HUES48 (cell line): ENCODE measurements around the gene TMEM271.
"Not testable (repeated sequence)": the region's sequence is repeated elsewhere in the genome, so short reads cannot be mapped to it uniquely, and the experiment has no call there.

ENCODE experiments used
- H3K27ac ChIP-seq: one replicate; pipeline ENCODE4 v1.7.0; 2013; ENCODE audit warnings: low read depth, low read length, inconsistent platforms
- H3K27me3 ChIP-seq: 2 replicates; pipeline ENCODE4 v1.6.1; 2013; ENCODE audit warnings: mild to moderate bottlenecking, low read length; ENCODE audit not compliant: control insufficient read depth, insufficient read depth
- H3K36me3 ChIP-seq: 2 replicates; pipeline ENCODE4 v1.6.1; 2013; ENCODE audit warnings: low read length; ENCODE audit not compliant: control insufficient read depth, insufficient read depth
- H3K4me1 ChIP-seq: 2 replicates; pipeline ENCODE4 v1.6.1; 2013; ENCODE audit warnings: mild to moderate bottlenecking, low read length; ENCODE audit not compliant: control insufficient read depth, insufficient read depth
- H3K4me3 ChIP-seq: 2 replicates; pipeline ENCODE4 v1.5.1; 2013; ENCODE audit warnings: mild to moderate bottlenecking, low read depth, low read length
- H3K9ac ChIP-seq: 2 replicates; pipeline ENCODE4 v1.6.1; 2013; ENCODE audit warnings: mild to moderate bottlenecking, low read depth, low read length, moderate library complexity
- H3K9me3 ChIP-seq: 2 replicates; pipeline ENCODE4 v1.6.1; 2013; ENCODE audit warnings: low read length; ENCODE audit not compliant: control insufficient read depth, insufficient read depth

The TMEM271 gene

DNA sequence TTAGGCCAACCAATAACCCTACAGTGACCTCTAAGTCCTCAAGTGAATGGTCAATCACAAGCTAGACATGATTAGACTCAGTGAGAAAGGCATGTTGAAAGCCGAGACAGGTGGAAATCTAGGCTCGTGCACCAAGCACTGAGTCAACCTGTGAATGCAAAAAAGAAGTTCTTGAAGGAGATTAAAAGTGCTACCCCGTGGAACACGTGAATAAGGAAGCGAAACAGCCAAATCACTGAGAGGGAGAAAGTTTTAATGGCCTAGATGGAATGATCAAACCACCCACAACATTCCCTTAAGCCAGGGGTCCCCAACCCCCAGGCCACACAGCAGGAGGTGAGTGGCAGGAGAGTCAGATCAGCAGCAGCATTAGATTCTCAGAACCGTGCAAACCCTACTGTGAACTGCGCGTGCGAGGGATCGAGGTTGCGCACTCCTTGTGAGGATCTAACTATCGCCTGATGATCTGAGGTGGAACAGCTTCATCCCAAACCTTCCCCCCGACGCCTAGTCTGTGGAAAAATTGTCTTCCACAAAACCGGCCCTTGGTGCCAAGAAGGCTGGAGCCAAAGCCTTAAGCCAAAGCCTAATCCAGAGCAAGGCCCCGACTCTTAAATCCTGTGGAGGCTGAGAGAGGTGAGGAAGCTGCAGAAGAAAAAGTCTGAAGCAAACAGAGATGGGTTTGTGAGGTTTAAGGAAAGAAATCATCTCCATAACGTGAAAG lies 29.8 kb upstream of the TMEM271 start:
- no peak overlapping the region for H3K27ac ChIP-seq
- no peaks in the 10 kb centered on the region for H3K9me3 ChIP-seq

DNA sequence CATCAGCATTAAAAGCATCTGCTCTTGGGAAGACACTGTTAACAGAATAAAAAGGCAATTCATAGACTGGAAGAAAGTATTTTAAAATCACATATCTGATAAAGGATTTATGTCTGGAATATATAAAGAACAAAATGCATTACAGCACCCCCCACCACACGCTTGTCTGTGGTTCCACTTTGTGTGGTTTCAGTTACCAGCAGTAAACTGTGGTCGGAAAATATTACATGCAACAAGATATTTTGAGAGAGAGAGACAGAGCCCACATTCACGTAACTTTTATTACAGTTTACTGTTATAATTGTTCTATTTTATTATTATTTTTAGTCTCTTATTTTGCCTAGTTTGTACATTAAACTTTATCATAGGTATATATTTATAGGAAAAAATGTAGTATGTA lies 28.0 kb upstream of the TMEM271 start:
- H3K4me3 ChIP-seq, result no peak overlapping the region
- no peaks in the 10 kb centered on the region; the same call in 1 of the 2 replicates for H3K27me3 ChIP-seq
- H3K36me3 ChIP-seq, result no peaks in the 10 kb centered on the region
- H3K4me1 ChIP-seq, result no peaks in the 10 kb centered on the region
- H3K9me3 ChIP-seq, result no peaks in the 10 kb centered on the region
- no peak overlapping the region for H3K27ac ChIP-seq
- no peak overlapping the region for H3K9ac ChIP-seq

More for the DNA sequence above, 29.8 kb upstream of the TMEM271 start:
- Histone ChIP-seq H3K36me3 (no peaks in the 10 kb centered on the region), H3K9ac (no peak overlapping the region), H3K27me3 (no peaks in the 10 kb centered on the region), H3K4me3 (no peak overlapping the region), H3K4me1 (no peaks in the 10 kb centered on the region)

DNA sequence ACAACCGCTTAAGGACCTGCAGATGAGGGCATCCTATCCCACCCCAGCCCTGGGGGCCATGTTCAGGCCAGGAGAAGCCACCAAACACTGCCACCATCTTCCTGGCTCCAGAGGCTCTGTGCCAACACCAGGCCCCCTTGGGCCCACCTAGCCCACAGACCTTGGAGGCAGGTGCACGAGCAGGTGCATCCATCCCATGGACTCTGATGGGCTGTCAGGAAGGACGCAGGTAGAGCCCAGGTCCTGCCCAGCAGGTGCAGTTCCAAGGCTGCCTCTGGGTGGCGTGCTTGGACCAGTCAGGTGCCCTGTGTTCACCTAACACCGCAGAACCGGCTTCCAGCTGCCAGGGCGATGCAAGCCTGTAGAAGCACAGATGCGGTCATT lies 26.5 kb upstream of the TMEM271 start:
- Histone ChIP-seq H3K9ac (no peak overlapping the region), H3K27ac (no peak overlapping the region), H3K4me3 (no peak overlapping the region), H3K27me3 (no peaks in the 10 kb centered on the region; the same call in 1 of the 2 replicates), H3K4me1 (no peaks in the 10 kb centered on the region), H3K9me3 (no peaks in the 10 kb centered on the region), H3K36me3 (no peaks in the 10 kb centered on the region)

DNA sequence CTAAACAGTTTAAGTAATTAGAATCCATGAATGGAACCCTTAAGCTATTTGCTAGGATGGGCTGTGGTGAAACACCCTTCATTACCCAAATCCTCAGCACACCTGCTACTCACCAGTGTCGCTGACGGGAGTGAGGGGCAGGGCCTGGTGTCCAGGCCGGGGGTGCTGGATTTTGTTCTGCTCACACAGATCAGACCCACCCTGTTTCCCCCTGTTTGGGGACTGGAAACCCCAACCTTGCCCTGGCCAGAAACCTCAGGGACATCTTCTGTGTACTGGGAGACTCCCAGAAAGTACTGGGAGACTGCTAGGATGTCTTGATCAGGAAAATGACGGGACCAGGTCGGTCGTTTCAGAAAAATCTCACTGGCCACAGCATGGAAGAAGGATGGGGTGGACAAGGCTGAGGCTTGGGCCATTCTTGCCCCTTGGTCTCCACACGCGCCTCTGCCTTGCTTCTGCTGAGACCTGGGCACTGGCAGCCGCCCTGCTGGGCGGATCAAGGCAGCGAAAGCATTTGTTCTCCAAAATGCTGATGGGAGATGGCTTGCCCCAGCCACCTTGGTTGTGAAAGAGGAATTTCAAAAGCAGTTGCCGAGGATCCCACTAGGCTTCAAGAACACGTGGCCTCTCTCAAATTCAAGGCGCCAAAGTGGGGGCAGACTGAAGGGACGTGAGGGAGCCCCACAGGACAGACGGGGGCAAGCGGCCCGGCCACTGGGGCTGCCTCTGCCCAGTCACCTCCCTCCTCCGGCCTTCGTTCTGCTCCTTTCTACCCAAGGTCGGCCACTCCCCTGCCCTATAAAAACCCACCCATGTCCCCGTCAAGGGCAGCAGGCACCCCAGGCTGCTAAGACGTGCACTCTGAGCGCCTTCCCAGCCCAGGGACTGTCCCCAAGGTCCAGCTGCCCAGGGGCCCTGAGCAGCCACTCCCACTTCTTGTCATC lies 25.8 kb upstream of the TMEM271 start:
- Histone ChIP-seq H3K9me3 (no peaks in the 10 kb centered on the region), H3K4me3 (no peak overlapping the region), H3K27me3 (no peaks in the 10 kb centered on the region; the same call in 1 of the 2 replicates), H3K9ac (no peak overlapping the region), H3K4me1 (no peaks in the 10 kb centered on the region), H3K27ac (no peak overlapping the region), H3K36me3 (no peaks in the 10 kb centered on the region)

DNA sequence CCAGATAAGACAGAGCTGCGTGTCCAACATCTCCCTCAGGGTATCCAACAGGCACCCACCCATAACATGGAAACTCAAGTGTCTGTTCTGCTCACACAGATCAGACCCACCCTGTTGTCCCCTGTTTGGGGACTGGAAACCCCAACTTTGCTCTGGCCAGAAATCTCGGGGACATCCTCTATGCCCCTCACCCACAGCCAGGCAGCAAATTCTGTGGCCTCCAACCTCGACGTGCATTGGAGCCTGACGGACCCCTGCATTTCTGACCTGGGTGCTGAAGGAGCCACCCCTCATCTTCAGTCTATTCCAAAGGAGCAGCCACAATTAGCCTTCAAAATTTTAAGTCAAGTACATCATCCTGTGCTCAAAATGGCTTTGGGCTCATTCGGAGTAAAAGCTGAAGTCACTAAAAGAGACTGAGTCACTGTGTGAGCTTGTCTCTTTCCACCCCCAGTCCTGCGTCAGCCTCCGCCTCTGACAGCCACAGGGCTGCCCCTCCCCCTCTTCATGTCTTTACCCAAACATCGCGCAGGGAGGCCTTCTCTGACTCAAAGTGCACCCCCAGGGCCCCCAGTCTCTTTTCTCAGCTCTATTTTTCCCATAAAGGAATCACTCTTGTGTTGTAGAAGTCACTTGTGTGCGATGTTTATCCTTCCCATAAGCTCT lies 24.9 kb upstream of the TMEM271 start:
- H3K27ac ChIP-seq, result no peak overlapping the region
- no peak overlapping the region for H3K4me3 ChIP-seq
- H3K27me3 ChIP-seq, result no peaks in the 10 kb centered on the region; the same call in 1 of the 2 replicates
- H3K4me1 ChIP-seq, result no peaks in the 10 kb centered on the region
- H3K9ac ChIP-seq, result no peak overlapping the region
- no peaks in the 10 kb centered on the region for H3K9me3 ChIP-seq
- H3K36me3 ChIP-seq, result no peaks in the 10 kb centered on the region

DNA sequence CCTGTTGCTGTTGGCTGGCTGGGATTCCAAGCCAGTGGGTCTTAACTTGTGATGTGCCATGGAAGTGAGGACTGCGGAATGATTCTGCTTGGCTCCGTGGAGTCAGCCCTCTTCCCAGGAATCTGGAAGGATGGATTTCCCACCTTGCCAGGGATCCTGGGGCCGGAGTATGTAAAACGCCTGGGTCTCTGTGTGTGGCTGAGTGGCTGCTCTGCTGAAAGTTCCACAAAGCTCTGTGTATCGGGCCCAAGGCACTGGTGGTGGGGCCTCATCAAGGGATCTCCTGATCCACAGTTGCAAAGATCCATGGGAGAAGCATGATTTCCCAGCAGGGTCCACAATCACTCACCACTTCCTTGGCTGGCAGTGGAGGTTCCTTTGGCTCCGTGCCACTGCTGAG lies 24.1 kb upstream of the TMEM271 start:
- H3K27me3 ChIP-seq, result no peaks in the 10 kb centered on the region; the same call in 1 of the 2 replicates
- no peaks in the 10 kb centered on the region for H3K9me3 ChIP-seq
- no peak overlapping the region for H3K9ac ChIP-seq
- H3K27ac ChIP-seq, result no peak overlapping the region
- no peaks in the 10 kb centered on the region for H3K4me1 ChIP-seq
- H3K36me3 ChIP-seq, result no peaks in the 10 kb centered on the region
- H3K4me3 ChIP-seq, result no peak overlapping the region

DNA sequence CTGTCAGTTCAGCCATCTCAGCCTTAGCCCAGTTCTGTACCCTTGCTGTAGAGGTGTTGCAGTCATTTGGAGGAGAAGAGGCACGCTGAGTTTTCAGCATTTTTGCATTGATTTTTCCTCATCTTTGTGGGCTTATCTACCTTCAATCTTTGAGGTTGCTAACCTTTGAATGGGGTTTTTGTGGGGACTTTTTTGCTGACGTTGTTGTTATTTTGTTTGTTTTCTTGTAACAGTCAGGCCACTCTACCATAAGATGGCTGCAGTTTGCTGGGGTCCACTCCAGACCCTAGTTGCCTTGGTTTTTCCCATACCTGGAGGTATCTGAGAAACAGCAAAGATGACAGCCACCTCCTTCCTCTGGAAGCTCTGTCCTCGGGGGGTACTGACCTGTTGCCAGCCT lies 22.8 kb upstream of the TMEM271 start:
- Histone ChIP-seq H3K36me3 (no peaks in the 10 kb centered on the region), H3K4me1 (no peaks in the 10 kb centered on the region), H3K9me3 (no peaks in the 10 kb centered on the region), H3K27me3 (no peaks in the 10 kb centered on the region; the same call in 1 of the 2 replicates), H3K9ac (no peak overlapping the region), H3K4me3 (no peak overlapping the region), H3K27ac (no peak overlapping the region)

DNA sequence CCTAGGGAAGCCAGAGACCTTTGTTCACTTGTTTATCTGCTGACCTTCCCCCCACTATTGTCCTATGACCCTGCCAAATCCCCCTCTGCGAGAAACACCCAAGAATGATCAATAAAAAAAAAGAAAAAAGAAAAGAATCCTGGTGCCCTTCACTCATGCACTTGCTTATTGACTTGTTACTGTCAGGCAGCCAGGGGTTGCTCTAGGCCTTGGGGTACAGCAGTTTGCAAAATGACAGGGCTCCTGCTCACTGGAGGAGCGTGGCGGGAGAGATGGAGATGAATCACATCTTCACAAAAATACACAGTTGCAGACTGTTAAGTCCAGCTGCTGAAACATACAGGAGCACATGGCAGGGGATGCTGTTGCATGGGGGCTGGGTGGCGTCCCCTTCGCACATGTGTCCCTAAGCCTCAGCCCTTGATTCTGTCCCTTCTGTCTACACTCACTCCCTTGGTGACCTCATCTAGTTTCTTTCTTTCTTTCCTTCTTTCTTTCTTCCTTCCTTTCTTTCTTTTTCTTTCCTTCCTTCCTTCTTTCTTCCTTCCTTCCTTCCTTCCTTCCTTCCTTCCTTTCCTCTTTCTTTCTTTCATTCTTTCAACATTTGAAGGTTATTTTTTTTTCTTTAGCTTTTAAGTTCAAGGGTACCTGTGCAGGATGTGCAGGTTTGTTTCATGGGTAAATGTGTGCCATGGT lies 16.9 kb upstream of the TMEM271 start:
- no peak overlapping the region for H3K27ac ChIP-seq
- H3K9me3 ChIP-seq, result no peaks in the 10 kb centered on the region
- H3K4me3 ChIP-seq, result no peak overlapping the region
- no peak overlapping the region for H3K9ac ChIP-seq
- H3K36me3 ChIP-seq, result no peaks in the 10 kb centered on the region
- H3K4me1 ChIP-seq, result no peaks in the 10 kb centered on the region
- H3K27me3 ChIP-seq, result no peaks in the 10 kb centered on the region

DNA sequence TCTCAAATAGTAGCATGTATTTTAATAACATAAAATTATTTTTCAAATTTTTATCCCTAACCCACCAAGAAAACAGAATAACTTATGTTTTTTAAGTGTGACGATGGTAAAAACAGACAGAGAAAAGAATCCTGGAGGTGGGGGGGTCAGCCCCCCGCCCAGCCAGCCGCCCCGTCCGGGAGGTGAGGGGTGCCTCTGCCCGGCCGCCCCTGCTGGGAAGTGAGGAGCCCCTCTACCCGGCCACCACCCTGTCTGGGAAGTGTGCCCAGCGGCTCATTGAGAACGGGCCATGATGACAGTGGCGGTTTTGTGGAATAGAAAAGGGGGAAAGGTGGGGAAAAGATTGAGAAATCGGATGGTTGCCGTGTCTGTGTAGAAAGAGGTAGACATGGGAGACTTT lies 16.1 kb upstream of the TMEM271 start:
- not testable (repeated sequence) for H3K4me1 ChIP-seq, H3K36me3 ChIP-seq, H3K9ac ChIP-seq, H3K27ac ChIP-seq, H3K4me3 ChIP-seq, H3K27me3 ChIP-seq, H3K9me3 ChIP-seq

DNA sequence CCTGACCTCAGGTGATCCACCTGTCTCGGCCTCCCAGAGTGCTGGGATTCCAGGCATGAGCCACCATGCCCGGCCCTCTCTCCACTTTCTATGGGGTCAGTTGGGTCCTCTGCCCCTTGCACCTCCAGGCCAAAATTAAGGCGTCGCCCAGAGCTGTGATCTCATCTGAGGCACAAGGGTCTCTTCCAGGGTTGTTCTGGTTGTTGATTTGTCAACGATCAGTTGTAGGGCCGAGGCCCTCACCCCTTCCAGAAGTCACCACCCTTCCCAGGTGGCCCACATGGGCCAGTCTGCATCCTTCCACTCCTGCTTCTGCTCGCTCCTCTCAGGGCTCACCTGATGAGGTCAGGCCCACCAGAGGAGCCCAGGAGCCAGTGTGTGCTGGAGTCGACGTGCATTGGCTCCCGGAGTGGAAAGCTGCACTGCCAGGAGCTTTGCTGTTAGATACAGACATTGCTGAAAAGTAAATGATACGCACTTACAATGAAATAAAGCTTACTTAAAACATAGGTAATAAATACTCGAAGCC lies 14.3 kb upstream of the TMEM271 start:
- Histone ChIP-seq H3K4me1 (no peaks in the 10 kb centered on the region), H3K36me3 (no peaks in the 10 kb centered on the region), H3K27me3 (no peaks in the 10 kb centered on the region), H3K9me3 (no peaks in the 10 kb centered on the region), H3K4me3 (no peak overlapping the region), H3K9ac (no peak overlapping the region), H3K27ac (no peak overlapping the region)
